Measurements from ENCODE around the gene KPNA6. TPM values are rescaled to one million over a fixed set of nuclear protein-coding genes. Genes with fewer than 3 reads are reported as not detected.
"Not testable (repeated sequence)": the region's sequence is repeated elsewhere in the genome, so short reads cannot be mapped to it uniquely, and the experiment has no call there.

Gene KPNA6
- polyA plus RNA-seq, 3 donors = 11.0 to 26.7 (median 20.2) TPM

DNA sequence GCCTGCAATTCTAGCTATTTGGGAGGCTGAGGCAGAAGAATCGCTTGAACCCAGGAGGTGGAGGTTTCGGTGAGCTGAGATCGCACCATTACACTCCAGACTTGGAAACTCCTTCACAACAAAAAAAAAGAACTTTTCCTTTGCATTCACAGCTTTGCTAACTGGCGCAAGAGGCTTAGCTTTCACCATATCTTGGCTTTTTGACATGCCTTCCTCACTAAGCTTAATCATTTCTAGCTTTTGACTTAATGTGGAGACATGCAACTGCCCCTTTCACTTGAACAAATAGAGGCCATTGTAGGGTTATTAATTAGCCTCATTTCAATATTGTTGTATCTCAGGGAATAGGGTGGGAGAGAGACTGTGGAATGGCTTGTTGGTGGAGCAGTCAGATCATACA lies 8.7 kb downstream of the KPNA6 start:
- H3K36me3 Mint-ChIP-seq = peaks cover 13 to 23% of the 10 kb centered on the region in 2 donors

DNA sequence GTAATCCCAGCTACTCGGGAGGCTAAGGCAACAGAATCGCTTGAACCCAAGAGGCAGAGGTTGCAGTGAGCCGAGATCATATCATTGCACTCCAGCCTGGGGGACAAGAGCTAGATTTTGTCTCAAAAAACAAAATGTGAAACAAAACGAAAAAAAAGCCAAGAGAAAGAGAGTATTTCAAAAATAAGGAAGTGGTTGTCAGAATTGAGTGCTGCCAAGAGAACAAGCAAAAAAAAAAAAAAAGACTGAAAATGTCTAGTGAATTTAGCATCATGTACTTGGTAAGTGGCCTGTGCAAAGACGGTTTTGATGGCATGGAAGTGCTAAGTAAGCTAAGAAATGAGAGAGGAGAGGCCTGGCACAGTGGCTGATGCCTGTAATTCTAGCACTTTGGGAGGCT lies 14.3 kb downstream of the KPNA6 start:
- Mint-ChIP-seq H3K27ac (peak overlapping the region; percentile 19 to 83 (median 73)), H3K9me3 (peaks cover 0 to 2% (median 0%) of the 10 kb centered on the region in 7 donors), H3K36me3 (peaks cover 2% of the 10 kb centered on the region in 2 donors), H3K4me1 (peaks cover 39% of the 10 kb centered on the region), H3K4me3 (peak overlapping the region; percentile 63 to 64), H3K27me3 (ENCODE audit: low read depth in 3 of 3) (peaks cover 0 to 1% (median 0%) of the 10 kb centered on the region in 3 donors)
- no peaks in the 10 kb centered on the region for H3K9me3 ChIP-seq (replicated peaks in 1 of 2; ENCODE audit: control insufficient read depth in 1 of 2, insufficient read depth in 1 of 2, low read length in 2 of 2)
- peaks cover 30 to 38% of the 10 kb centered on the region in 2 donors for H3K4me1 ChIP-seq (ENCODE audit: control insufficient read depth in 1 of 2, insufficient read depth in 2 of 2, low read length in 2 of 2)
- H3K27ac ChIP-seq (ENCODE audit: low read depth in 1 of 2, low read length in 2 of 2) = peak overlapping the region in 1 of 2 donors; percentile 45
- peak overlapping the region in 1 of 3 experiments; percentile 17 for H3K4me3 ChIP-seq (replicated peaks in 1 of 3; ENCODE audit: low read depth in 2 of 3, low read length in 3 of 3)
- peaks cover 90% of the 10 kb centered on the region for H4K20me1 ChIP-seq (ENCODE audit: insufficient read depth, low read length)
- no peaks in the 10 kb centered on the region for H3K36me3 ChIP-seq (replicated peaks in 1 of 2; ENCODE audit: control insufficient read depth in 1 of 2, insufficient read depth in 2 of 2, low read length in 2 of 2)
- 0% methylated on average over 5 of the region's 5 CpGs for WGBS (ENCODE audit: insufficient coverage)
- no peaks in the 10 kb centered on the region for H3K27me3 ChIP-seq (ENCODE audit: control insufficient read depth in 2 of 2, insufficient read depth in 2 of 2, low read length in 2 of 2)
- H3K9ac ChIP-seq (ENCODE audit: insufficient read depth, low read length, poor library complexity, severe bottlenecking) = no peak overlapping the region
- intact Hi-C loops (cut with micrococcal nuclease) = no loop called here
- TF ChIP-seq, protein P1, sequence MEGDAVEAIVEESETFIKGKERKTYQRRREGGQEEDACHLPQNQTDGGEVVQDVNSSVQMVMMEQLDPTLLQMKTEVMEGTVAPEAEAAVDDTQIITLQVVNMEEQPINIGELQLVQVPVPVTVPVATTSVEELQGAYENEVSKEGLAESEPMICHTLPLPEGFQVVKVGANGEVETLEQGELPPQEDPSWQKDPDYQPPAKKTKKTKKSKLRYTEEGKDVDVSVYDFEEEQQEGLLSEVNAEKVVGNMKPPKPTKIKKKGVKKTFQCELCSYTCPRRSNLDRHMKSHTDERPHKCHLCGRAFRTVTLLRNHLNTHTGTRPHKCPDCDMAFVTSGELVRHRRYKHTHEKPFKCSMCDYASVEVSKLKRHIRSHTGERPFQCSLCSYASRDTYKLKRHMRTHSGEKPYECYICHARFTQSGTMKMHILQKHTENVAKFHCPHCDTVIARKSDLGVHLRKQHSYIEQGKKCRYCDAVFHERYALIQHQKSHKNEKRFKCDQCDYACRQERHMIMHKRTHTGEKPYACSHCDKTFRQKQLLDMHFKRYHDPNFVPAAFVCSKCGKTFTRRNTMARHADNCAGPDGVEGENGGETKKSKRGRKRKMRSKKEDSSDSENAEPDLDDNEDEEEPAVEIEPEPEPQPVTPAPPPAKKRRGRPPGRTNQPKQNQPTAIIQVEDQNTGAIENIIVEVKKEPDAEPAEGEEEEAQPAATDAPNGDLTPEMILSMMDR (IDR thresholded peaks at IDR 0.05) = no peak
- H3K79me2 ChIP-seq (ENCODE audit: insufficient read depth, low read length) = peaks cover 98% of the 10 kb centered on the region
- peak overlapping the region; percentile 25 for H3K4me2 ChIP-seq (replicated peaks; ENCODE audit: extremely low read depth, low read length, poor library complexity, severe bottlenecking)
- DNase-seq = peak in 1 of 3 donors; percentile 7
- no peak overlapping the region for H2AFZ ChIP-seq (ENCODE audit: insufficient read depth, low read depth, low read length, poor library complexity, severe bottlenecking)

More for the DNA sequence above, 8.7 kb downstream of the KPNA6 start:
- WGBS (ENCODE audit: insufficient coverage) = no CpG with 5 or more reads among the region's 4 CpGs
- H3K27ac Mint-ChIP-seq = peak overlapping the region in 1 of 7 donors; percentile 63
- Histone ChIP-seq H3K4me1 (ENCODE audit: control insufficient read depth in 1 of 2, insufficient read depth in 2 of 2, low read length in 2 of 2) (peaks cover 10% of the 10 kb centered on the region in 2 donors), H3K79me2 (ENCODE audit: insufficient read depth, low read length) (peaks cover 99% of the 10 kb centered on the region), H3K27ac (ENCODE audit: low read depth in 1 of 2, low read length in 2 of 2) (no peak overlapping the region), H3K27me3 (ENCODE audit: control insufficient read depth in 2 of 2, insufficient read depth in 2 of 2, low read length in 2 of 2) (no peaks in the 10 kb centered on the region), H3K4me3 (replicated peaks in 1 of 3; ENCODE audit: low read depth in 2 of 3, low read length in 3 of 3) (no peak overlapping the region), H3K36me3 (replicated peaks in 1 of 2; ENCODE audit: control insufficient read depth in 1 of 2, insufficient read depth in 2 of 2, low read length in 2 of 2) (peaks cover 2 to 12% of the 10 kb centered on the region in 2 donors), H4K20me1 (ENCODE audit: insufficient read depth, low read length) (peaks cover 95% of the 10 kb centered on the region), H3K9me3 (replicated peaks in 1 of 2; ENCODE audit: control insufficient read depth in 1 of 2, insufficient read depth in 1 of 2, low read length in 2 of 2) (no peaks in the 10 kb centered on the region), H2AFZ (ENCODE audit: insufficient read depth, low read depth, low read length, poor library complexity, severe bottlenecking) (no peak overlapping the region), H3K9ac (ENCODE audit: insufficient read depth, low read length, poor library complexity, severe bottlenecking) (no peak overlapping the region), H3K4me2 (replicated peaks; ENCODE audit: extremely low read depth, low read length, poor library complexity, severe bottlenecking) (no peak overlapping the region)
- intact Hi-C loops (cut with micrococcal nuclease) = no loop called here
- H3K9me3 Mint-ChIP-seq = no peaks in the 10 kb centered on the region
- H3K4me1 Mint-ChIP-seq = peaks cover 21% of the 10 kb centered on the region
- H3K27me3 Mint-ChIP-seq (ENCODE audit: low read depth in 3 of 3) = peaks cover 0 to 2% (median 0%) of the 10 kb centered on the region in 3 donors
- H3K4me3 Mint-ChIP-seq = no peak overlapping the region
- no peak for DNase-seq
- TF ChIP-seq, protein P1 (IDR thresholded peaks at IDR 0.05) = no peak

DNA sequence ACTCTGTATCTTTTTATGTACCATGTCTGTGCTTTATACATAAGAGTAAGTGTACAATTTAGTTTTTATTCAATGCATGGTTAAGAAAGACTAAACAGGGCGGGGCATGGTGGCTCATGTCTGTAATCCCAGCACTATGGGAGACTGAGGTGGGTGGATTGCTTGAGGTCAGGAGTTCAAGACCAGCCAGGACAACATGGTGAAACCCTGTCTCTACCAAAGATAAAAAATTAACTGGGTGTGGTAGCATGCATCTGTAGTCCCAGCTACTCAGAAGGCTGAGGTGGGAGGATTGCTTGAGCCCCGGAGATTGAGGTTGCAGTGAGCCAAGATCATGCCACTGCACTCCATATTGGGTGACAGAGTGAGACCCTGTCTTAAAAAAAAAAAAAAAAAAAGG lies 15.5 kb downstream of the KPNA6 start:
- H3K27ac Mint-ChIP-seq = peak overlapping the region in 2 of 7 donors; percentile 6 to 13
- Histone ChIP-seq H4K20me1 (ENCODE audit: insufficient read depth, low read length) (peaks cover 89% of the 10 kb centered on the region), H3K4me1 (ENCODE audit: control insufficient read depth in 1 of 2, insufficient read depth in 2 of 2, low read length in 2 of 2) (peaks cover 32 to 41% of the 10 kb centered on the region in 2 donors), H3K79me2 (ENCODE audit: insufficient read depth, low read length) (peaks cover 96% of the 10 kb centered on the region)
- intact Hi-C loops (cut with micrococcal nuclease); H3K9ac ChIP-seq (ENCODE audit: insufficient read depth, low read length, poor library complexity, severe bottlenecking); DNase-seq; H3K36me3 ChIP-seq (replicated peaks in 1 of 2; ENCODE audit: control insufficient read depth in 1 of 2, insufficient read depth in 2 of 2, low read length in 2 of 2); H2AFZ ChIP-seq (ENCODE audit: insufficient read depth, low read depth, low read length, poor library complexity, severe bottlenecking); H3K9me3 ChIP-seq (replicated peaks in 1 of 2; ENCODE audit: control insufficient read depth in 1 of 2, insufficient read depth in 1 of 2, low read length in 2 of 2); H3K4me3 Mint-ChIP-seq; H3K27ac ChIP-seq (ENCODE audit: low read depth in 1 of 2, low read length in 2 of 2); H3K4me3 ChIP-seq (replicated peaks in 1 of 3; ENCODE audit: low read depth in 2 of 3, low read length in 3 of 3); H3K9me3 Mint-ChIP-seq; H3K27me3 ChIP-seq (ENCODE audit: control insufficient read depth in 2 of 2, insufficient read depth in 2 of 2, low read length in 2 of 2); H3K4me2 ChIP-seq (replicated peaks; ENCODE audit: extremely low read depth, low read length, poor library complexity, severe bottlenecking); H3K36me3 Mint-ChIP-seq; H3K27me3 Mint-ChIP-seq (ENCODE audit: low read depth in 3 of 3): not testable (repeated sequence)
- no CpG with 5 or more reads among the region's 2 CpGs for WGBS (ENCODE audit: insufficient coverage)
- peaks cover 47% of the 10 kb centered on the region for H3K4me1 Mint-ChIP-seq
